NCI-H2227 (cell line): ENCODE measurements around the gene DCXR.
A peak's percentile ranks its signal among the peaks of the same experiment; 100 is the strongest.

Source experiments
- DNase-seq: peaks from one replicate; lab custom pipeline; 2025; ENCODE audit not compliant: unreplicated experiment; lab: John Stamatoyannopoulos, UW

The DCXR gene

GRCh38 chr17:82055023-82055964 lies 17.8 kb upstream of the DCXR start:
- DNase-seq: no peak

GRCh38 chr17:82054351-82055022 lies 17.0 kb upstream of the DCXR start:
- no peak for DNase-seq

- DNase-seq: no peak
These were observed 16.2 kb upstream of the DCXR start for GRCh38 chr17:82053556-82054263.

- no peak for DNase-seq
These were observed 15.6 kb upstream of the DCXR start for GRCh38 chr17:82053130-82053529.

GRCh38 chr17:82052638-82053059 lies 15.2 kb upstream of the DCXR start:
- no peak for DNase-seq

- DNase-seq: peak; percentile 85
These were observed 14.5 kb upstream of the DCXR start, which contains the start of the genes GPS1 and RFNG for GRCh38 chr17:82051776-82052637. GPS1 (plus strand) TSS chr17:82051898; CDS start chr17:82051932, 34 bp downstream. RFNG (minus strand) TSS chr17:82051811; CDS start chr17:82051766, 45 bp downstream.

GRCh38 chr17:82050761-82051641 lies 13.5 kb upstream of the DCXR start:
- peak; percentile 26 for DNase-seq

GRCh38 chr17:82050152-82050760 lies 12.8 kb upstream of the DCXR start:
- DNase-seq: no peak

GRCh38 chr17:82049521-82049971 lies 12.0 kb upstream of the DCXR start:
- DNase-seq: no peak

GRCh38 chr17:82049106-82049505 lies 11.6 kb upstream of the DCXR start:
- DNase-seq: no peak

- DNase-seq: no peak
These were observed 11.1 kb upstream of the DCXR start for GRCh38 chr17:82048571-82048971.

GRCh38 chr17:82047914-82048570 lies 10.5 kb upstream of the DCXR start:
- DNase-seq: no peak

- no peak for DNase-seq
These were observed 9.9 kb upstream of the DCXR start for GRCh38 chr17:82047379-82047778.

- no peak for DNase-seq
These were observed 9.4 kb upstream of the DCXR start for GRCh38 chr17:82046903-82047302.

GRCh38 chr17:82045936-82046484 lies 8.5 kb upstream of the DCXR start:
- no peak for DNase-seq

GRCh38 chr17:82043507-82043906 lies 6.0 kb upstream of the DCXR start:
- no peak for DNase-seq

- no peak for DNase-seq
These were observed 5.2 kb upstream of the DCXR start for GRCh38 chr17:82042649-82043048.

- DNase-seq: no peak
These were observed 3.8 kb upstream of the DCXR start for GRCh38 chr17:82041144-82041814.
